GM12878 (cell line): ENCODE measurements around the gene ARID5B. TPM values are rescaled to one million over a fixed set of nuclear protein-coding genes. Genes with fewer than 3 reads are reported as not detected.

Experiments used
- ATF7 ChIP-seq: fragments of 450-650 bp; IDR thresholded peaks from 2 replicates; pipeline ENCODE4 v1.6.1; 2016; ENCODE audit warnings: low read depth, mild to moderate bottlenecking
- BCLAF1 ChIP-seq: fragments of 450-650 bp; IDR thresholded peaks from 2 replicates; pipeline ENCODE4 v1.6.1; 2017; ENCODE audit warnings: antibody characterized with exemption, mild to moderate bottlenecking, moderate library complexity
- BRCA1 ChIP-seq: IDR thresholded peaks from 2 replicates; pipeline ENCODE4 v1.6.1; 2011; ENCODE audit warnings: low read depth, low read length, improper control_type of control experiment
- DPF2 ChIP-seq: fragments of 450-650 bp; IDR thresholded peaks from 2 replicates; pipeline ENCODE4 v1.6.1; 2017; ENCODE audit warnings: mild to moderate bottlenecking
- EED ChIP-seq: sonication (generic); IDR thresholded peaks from 2 replicates; pipeline ENCODE4 v1.6.1; 2016; ENCODE audit warnings: antibody characterized with exemption, low read depth
- EZH2 ChIP-seq: IDR thresholded peaks from 2 replicates; pipeline ENCODE4 v1.6.1; 2012; ENCODE audit warnings: low read depth, mild to moderate bottlenecking, control low read depth, inconsistent platforms, low read length, borderline replicate concordance; ENCODE audit not compliant: control insufficient read depth
- FOS ChIP-seq: IDR thresholded peaks from 3 replicates; pipeline ENCODE4 v1.6.1; 2011; ENCODE audit warnings: borderline replicate concordance; ENCODE audit not compliant: insufficient read length; ENCODE audit errors: extremely low read depth
- GABPA ChIP-seq: IDR thresholded peaks from 2 replicates; pipeline ENCODE4 v1.6.1; 2014; ENCODE audit warnings: antibody characterized with exemption, low read depth, mild to moderate bottlenecking, inconsistent platforms
- HCFC1 ChIP-seq: fragments of 150-350 bp; IDR thresholded peaks from 2 replicates; pipeline ENCODE4 v1.6.1; 2014; ENCODE audit warnings: low read length
- HDAC2 ChIP-seq: fragments of 200-600 bp; sonication (generic); IDR thresholded peaks from 2 replicates; pipeline ENCODE4 v1.6.1; 2017
- HSF1 ChIP-seq: fragments of 150-350 bp; IDR thresholded peaks from 2 replicates; pipeline ENCODE4 v1.6.1; 2014; ENCODE audit warnings: mild to moderate bottlenecking, low read depth, low read length
- IKZF1 ChIP-seq: fragments of 450-650 bp; conservative IDR thresholded peaks from 2 replicates; pipeline ENCODE4 v1.6.1; 2017; ENCODE audit warnings: antibody characterized with exemption, mild to moderate bottlenecking
- IRF3 ChIP-seq: fragments of 450-650 bp; IDR thresholded peaks from 2 replicates; pipeline ENCODE4 v1.6.1; 2014; ENCODE audit warnings: mild to moderate bottlenecking
- KDM1A ChIP-seq: fragments of 200-600 bp; sonication (generic); IDR thresholded peaks from 2 replicates; pipeline ENCODE4 v1.6.1; 2016; ENCODE audit warnings: borderline replicate concordance
- MTA3 ChIP-seq: IDR thresholded peaks from 2 replicates; pipeline ENCODE4 v1.6.1; 2012; ENCODE audit warnings: low read length, inconsistent platforms, borderline replicate concordance
- MXI1 ChIP-seq: fragments of 150-350 bp; IDR thresholded peaks from 2 replicates; pipeline ENCODE4 v1.6.1; 2011; ENCODE audit warnings: low read depth, mild to moderate bottlenecking, inconsistent platforms, low read length, improper control_type of control experiment
- RAD51 ChIP-seq: fragments of 450-650 bp; IDR thresholded peaks from 2 replicates; pipeline ENCODE4 v1.6.1; 2016; ENCODE audit warnings: moderate library complexity, mild to moderate bottlenecking, inconsistent platforms
- RCOR1 ChIP-seq: conservative IDR thresholded peaks from 2 replicates; pipeline ENCODE4 v1.6.1; 2012; ENCODE audit warnings: low read depth, low read length, improper control_type of control experiment
- RUNX3 ChIP-seq: IDR thresholded peaks from 2 replicates; pipeline ENCODE4 v1.6.1; 2012; ENCODE audit warnings: low read length, inconsistent platforms
- SMAD1 ChIP-seq: fragments of 450-650 bp; IDR thresholded peaks from 2 replicates; pipeline ENCODE4 v1.6.1; 2018; ENCODE audit warnings: mild to moderate bottlenecking, low read depth; ENCODE audit not compliant: partially characterized antibody
- SREBF2 ChIP-seq: IDR thresholded peaks from 2 replicates; pipeline ENCODE4 v1.6.1; 2012; ENCODE audit warnings: mild to moderate bottlenecking, low read length
- SRF ChIP-seq, 2 experiments: IDR thresholded peaks; 2 replicates each; pipeline ENCODE4 v1.6.1; 2011; ENCODE audit warnings: low read depth in 2 of 2, low read length in 2 of 2, mild to moderate bottlenecking in 1 of 2, moderate library complexity in 1 of 2
- SUZ12 ChIP-seq: fragments of 200-600 bp; sonication (generic); IDR thresholded peaks from one replicate; pipeline ENCODE4 v1.6.1; 2018; ENCODE audit warnings: antibody characterized with exemption, mild to moderate bottlenecking; ENCODE audit not compliant: unreplicated experiment
- TCF12 ChIP-seq: IDR thresholded peaks from 2 replicates; pipeline ENCODE4 v1.6.1; 2011; ENCODE audit warnings: low read depth, mild to moderate bottlenecking, low read length
- USF2 ChIP-seq: IDR thresholded peaks from 2 replicates; pipeline ENCODE4 v1.6.1; 2011; ENCODE audit warnings: low read depth, low read length, improper control_type of control experiment, borderline replicate concordance
- YY1 ChIP-seq: IDR thresholded peaks from 2 replicates; pipeline ENCODE4 v1.6.1; 2011; ENCODE audit warnings: low read depth, mild to moderate bottlenecking, low read length
- ZZZ3 ChIP-seq: IDR thresholded peaks from 2 replicates; pipeline ENCODE4 v1.6.1; 2011; ENCODE audit warnings: low read depth; ENCODE audit not compliant: control insufficient read depth, insufficient read length
- polyA plus RNA-seq, 11 experiments: library from polyadenylated mRNA; depleted of rRNA in 4 of 11; unstranded in 6 of 11; stranded (reverse) in 5 of 11; fragments of >200 nt; fragmentation: Nextera tagmentation in 4 of 11; fragmentation: Illumina TruSeq in 1 of 11; extraction: Ambion mirVana in 4 of 11; extraction: Trizol in 1 of 11; gene quantifications; 1 replicate in 1 of 11; 2 replicates in 10 of 11; pipeline versions ENCODE4 v1.2.1 to v1.2.3, GENCODE V29; 2011 to 2016; ENCODE audit warnings: inconsistent platforms in 2 of 11, missing spikeins in 2 of 11, low read depth in 1 of 11
- total RNA-seq, 4 experiments: library from RNA; depleted of rRNA in 3 of 4; stranded (reverse); fragments of >200 nt in 3 of 4; fragmentation: Illumina TruSeq in 1 of 4; extraction: Trizol in 1 of 4; gene quantifications; 2 replicates each; pipeline versions ENCODE4 v1.2.1 to v1.2.3, GENCODE V29; 2013 to 2021

Gene ARID5B
- total and polyA plus RNA-seq, 10 of the 15 experiments (the other 5 are each of a cell fraction or from before 2014, with no cell fraction given) = 2.7 to 8.5 (median 6.1) TPM

GRCh38 chr10:61896854-61897661, 4.4 kb upstream of the ARID5B start (continued):
- no peak for TF ChIP-seq BCLAF1
- TF ChIP-seq IKZF1 = peak; percentile 40; the same call in 1 of the 2 replicates
- no peak for TF ChIP-seq MTA3
- no peak for TF ChIP-seq SREBF2
- TF ChIP-seq SRF (IDR thresholded peaks at IDR 0.05; ENCODE audit: low read depth in 2 of 2, low read length in 2 of 2) = no peak
- no peak for TF ChIP-seq SMAD1
- peak; percentile 66; the same call in 1 of the 2 replicates for TF ChIP-seq RUNX3
- no peak for TF ChIP-seq USF2
- no peak for TF ChIP-seq HDAC2
- no peak for TF ChIP-seq HSF1
- TF ChIP-seq TCF12 = 0 out of 2 replicates have a peak, but pooled peaks have one; percentile 26
- TF ChIP-seq GABPA = no peak
- TF ChIP-seq RAD51 = peak; percentile 51; the same call in 1 of the 2 replicates
- no peak for TF ChIP-seq EZH2
- TF ChIP-seq HCFC1 = no peak
- no peak for TF ChIP-seq MXI1
- TF ChIP-seq EED = no peak
- TF ChIP-seq YY1 = 0 out of 2 replicates have a peak, but pooled peaks have one; percentile 60
- no peak for TF ChIP-seq KDM1A
- TF ChIP-seq BRCA1 = no peak
- no peak for TF ChIP-seq SUZ12
- no peak for TF ChIP-seq ZZZ3
- TF ChIP-seq DPF2 = no peak
- peak; percentile 65 for TF ChIP-seq ATF7
- TF ChIP-seq FOS = no peak
- TF ChIP-seq IRF3 = no peak
- no peak for TF ChIP-seq RCOR1
